GM21360 (cell line): Measurements from ENCODE around the gene KIAA0825.
A peak's percentile ranks its signal among the peaks of the same experiment; 100 is the strongest.

Source experiments
- ATAC-seq: cut with Tn5 transposase; IDR thresholded peaks from one replicate; pipeline ENCODE4 v1.9.1; 2021; ENCODE audit warnings: mild to moderate bottlenecking, moderate library complexity; ENCODE audit not compliant: unreplicated experiment

The KIAA0825 gene

GRCh38 chr5:94618493-94619328 is at the start of gene KIAA0825, which contains the start of gene SLF1:
TSS of gene KIAA0825 (minus strand) at chr5:94618604. CDS start at chr5:94537126, 81,478 bp downstream.
TSS of gene SLF1 (plus strand) at chr5:94618669. CDS start at chr5:94628811, 10,142 bp downstream.
- ATAC-seq = peak; percentile 97

GRCh38 chr5:94667937-94668336 is 49.5 kb upstream of the KIAA0825 start:
- no peak for ATAC-seq

- no peak for ATAC-seq
Observed at GRCh38 chr5:94661086-94661485, 42.7 kb upstream of the KIAA0825 start.

GRCh38 chr5:94660506-94660905 is 42.1 kb upstream of the KIAA0825 start:
- no peak for ATAC-seq

GRCh38 chr5:94658272-94658671 is 39.9 kb upstream of the KIAA0825 start:
- ATAC-seq = no peak

- no peak for ATAC-seq
Observed at GRCh38 chr5:94649874-94650273, 31.5 kb upstream of the KIAA0825 start.

GRCh38 chr5:94646758-94647157 is 28.4 kb upstream of the KIAA0825 start:
- ATAC-seq = no peak

- no peak for ATAC-seq
Observed at GRCh38 chr5:94645053-94645452, 26.6 kb upstream of the KIAA0825 start.

GRCh38 chr5:94640176-94640575 is 21.8 kb upstream of the KIAA0825 start:
- ATAC-seq = no peak

- peak; percentile 98 for ATAC-seq
Observed at GRCh38 chr5:94632024-94632423, 13.6 kb upstream of the KIAA0825 start.

GRCh38 chr5:94627191-94627590 is 8.8 kb upstream of the KIAA0825 start:
- ATAC-seq = no peak

- no peak for ATAC-seq
Observed at GRCh38 chr5:94623877-94624276, 5.5 kb upstream of the KIAA0825 start.

- no peak for ATAC-seq
Observed at GRCh38 chr5:94623011-94623410, 4.6 kb upstream of the KIAA0825 start.

- no peak for ATAC-seq
Observed at GRCh38 chr5:94621763-94622162, 3.4 kb upstream of the KIAA0825 start.

GRCh38 chr5:94620256-94620655 is 1.9 kb upstream of the KIAA0825 start:
- no peak for ATAC-seq

GRCh38 chr5:94618029-94618492 is 343 bp downstream of the KIAA0825 start:
- ATAC-seq = peak; percentile 25

GRCh38 chr5:94615862-94616261 is 2.5 kb downstream of the KIAA0825 start:
- no peak for ATAC-seq

GRCh38 chr5:94614156-94614805 is 4.1 kb downstream of the KIAA0825 start:
- no peak for ATAC-seq

- ATAC-seq = no peak
Observed at GRCh38 chr5:94613583-94613982, 4.8 kb downstream of the KIAA0825 start.

- ATAC-seq = no peak
Observed at GRCh38 chr5:94595281-94595840, 23.0 kb downstream of the KIAA0825 start.

GRCh38 chr5:94577466-94578245 is 40.7 kb downstream of the KIAA0825 start:
- no peak for ATAC-seq
